SU-DHL-6 (cell line): ENCODE data around the gene ZNF362.

Experiments
- H2AFZ ChIP-seq: fragments of 200-600 bp; sonication (generic); 2 replicates; pipeline ENCODE4 v1.6.1; 2014; ENCODE audit warnings: low read depth, mild to moderate bottlenecking, moderate library complexity, mixed read lengths, antibody characterized with exemption, low read length; ENCODE audit not compliant: severe bottlenecking
- H3F3A ChIP-seq: fragments of 200-600 bp; shearing (Covaris generic); 2 replicates; pipeline ENCODE4 v1.6.0; 2016; ENCODE audit warnings: antibody characterized with exemption, mild to moderate bottlenecking; ENCODE audit not compliant: insufficient read depth
- H3K27ac ChIP-seq: fragments of 200-600 bp; sonication (generic); 2 replicates; pipeline ENCODE4 v1.5.1; 2016; ENCODE audit warnings: low read depth, mild to moderate bottlenecking, low read length, moderate library complexity, mixed read lengths
- H3K27me3 ChIP-seq: fragments of 200-600 bp; sonication (generic), shearing (Covaris generic); 2 replicates; pipeline ENCODE4 v1.6.0; 2014; ENCODE audit warnings: mild to moderate bottlenecking, low read length
- H3K36me3 ChIP-seq: fragments of 200-600 bp; sonication (generic); 2 replicates; pipeline ENCODE4 v1.6.1; 2014; ENCODE audit warnings: mild to moderate bottlenecking, low read length, mixed read lengths
- H3K4me2 ChIP-seq: fragments of 300-600, 200-600 bp; shearing (Covaris generic), sonication (generic); 2 replicates; pipeline ENCODE4 v1.6.0; 2014; ENCODE audit warnings: low read length, low read depth, mild to moderate bottlenecking; ENCODE audit not compliant: poor library complexity, severe bottlenecking
- H3K4me3 ChIP-seq: fragments of 200-600 bp; sonication (generic); 2 replicates; pipeline ENCODE4 v1.5.1; 2014; ENCODE audit warnings: antibody characterized with exemption, low read length, mild to moderate bottlenecking, mixed read lengths; ENCODE audit not compliant: insufficient read depth, poor library complexity, severe bottlenecking
- H3K79me2 ChIP-seq: fragments of 200-600 bp; sonication (generic); 2 replicates; pipeline ENCODE4 v1.6.1; 2014; ENCODE audit warnings: mild to moderate bottlenecking, low read length, moderate library complexity; ENCODE audit not compliant: insufficient read depth
- H3K9ac ChIP-seq: fragments of 200-600 bp; sonication (generic); 2 replicates; pipeline ENCODE4 v1.7.0; 2014; ENCODE audit warnings: mild to moderate bottlenecking, low read length
- H3K9me2 ChIP-seq: fragments of 200-600 bp; sonication (generic); replicated peaks from 2 replicates; pipeline ENCODE4 v1.6.1; 2014; ENCODE audit warnings: low read length; ENCODE audit not compliant: insufficient read depth
- H3K9me3 ChIP-seq: fragments of 200-600 bp; sonication (generic); 2 replicates; pipeline ENCODE4 v1.6.1; 2014; ENCODE audit warnings: low read length, mixed read lengths; ENCODE audit not compliant: insufficient read depth
- H4K20me1 ChIP-seq: fragments of 200-600 bp; sonication (generic); 2 replicates; pipeline ENCODE4 v1.6.1; 2014; ENCODE audit warnings: low read depth, mild to moderate bottlenecking, antibody characterized with exemption, low read length, moderate library complexity, mixed read lengths
- EZH2phosphoT487 ChIP-seq: fragments of 200-600 bp; sonication (generic), shearing (Covaris generic); conservative IDR thresholded peaks from 2 replicates; pipeline ENCODE4 v1.6.1; 2018; ENCODE audit warnings: mild to moderate bottlenecking, antibody characterized with exemption, low read length, moderate library complexity, mixed read lengths
- TF ChIP-seq, protein P1 (sequence below): fragments of 200-600 bp; sonication (generic); IDR thresholded peaks from one replicate; pipeline ENCODE4 v1.5.1; 2017; ENCODE audit warnings: antibody characterized with exemption, mild to moderate bottlenecking, low read length, moderate library complexity; ENCODE audit not compliant: insufficient read depth, poor library complexity, severe bottlenecking

The ZNF362 gene

DNA sequence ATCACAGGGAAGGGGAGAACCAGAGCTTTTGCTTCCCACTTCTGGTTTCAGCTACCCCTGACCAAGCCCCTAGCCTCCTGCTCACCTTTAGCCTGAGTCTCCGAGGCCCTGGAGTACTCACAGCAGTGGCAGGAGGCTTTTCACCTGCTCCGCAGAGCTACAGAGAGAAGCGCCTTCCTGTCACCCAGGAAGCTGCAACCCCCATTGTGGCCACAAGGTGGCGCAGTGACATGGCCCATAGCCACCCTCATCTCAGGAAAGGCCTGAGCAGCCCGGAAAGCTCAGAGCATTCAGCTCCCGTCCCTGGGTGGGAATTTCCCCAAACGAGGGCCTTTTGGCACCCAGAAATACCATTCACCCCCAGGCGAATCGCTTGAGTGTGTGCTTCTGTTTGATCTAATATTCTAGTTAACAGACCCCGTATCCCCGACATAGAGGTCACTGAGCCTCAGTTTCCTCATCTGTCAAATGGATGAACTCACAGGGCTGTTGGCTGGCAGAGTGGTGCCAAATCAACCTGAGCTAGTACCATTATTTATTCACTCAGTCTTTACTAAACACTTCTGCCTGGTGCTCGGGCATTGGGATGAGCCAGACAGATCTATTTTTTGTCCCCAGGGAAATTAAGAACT, 39.3 kb downstream of the ZNF362 start:
- no peak overlapping the region for H2AFZ ChIP-seq

DNA sequence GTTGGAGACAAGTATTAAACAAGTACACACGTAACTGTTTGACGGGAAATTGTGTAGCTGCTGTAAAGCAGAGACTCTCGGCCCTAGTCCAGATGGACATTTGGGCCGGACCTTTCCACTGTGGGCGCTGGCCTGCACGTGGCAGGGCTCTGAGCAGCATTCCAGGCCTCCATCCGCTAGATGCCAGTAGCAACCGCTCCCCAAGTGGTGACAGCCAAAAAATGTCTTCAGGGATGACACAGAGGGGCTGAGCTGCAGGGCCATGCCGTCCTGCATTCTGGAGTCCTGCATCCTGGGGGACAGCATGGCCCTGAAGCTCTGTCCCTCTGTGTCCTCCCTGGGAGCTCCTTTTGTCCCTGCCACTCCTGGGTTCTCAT, 39.8 kb downstream of the ZNF362 start:
- Histone ChIP-seq H3K4me3 (no peak overlapping the region), H3K27me3 (no peaks in the 10 kb centered on the region), H3K4me2 (no peak overlapping the region), H3F3A (no peaks in the 10 kb centered on the region), H4K20me1 (no peaks in the 10 kb centered on the region), H3K36me3 (no peaks in the 10 kb centered on the region), H3K79me2 (no peaks in the 10 kb centered on the region), H3K9ac (no peak overlapping the region), H3K27ac (no peak overlapping the region), H3K9me3 (no peaks in the 10 kb centered on the region), H3K9me2 (no peaks in the 10 kb centered on the region), H2AFZ (no peak overlapping the region)
- TF ChIP-seq, protein P1, sequence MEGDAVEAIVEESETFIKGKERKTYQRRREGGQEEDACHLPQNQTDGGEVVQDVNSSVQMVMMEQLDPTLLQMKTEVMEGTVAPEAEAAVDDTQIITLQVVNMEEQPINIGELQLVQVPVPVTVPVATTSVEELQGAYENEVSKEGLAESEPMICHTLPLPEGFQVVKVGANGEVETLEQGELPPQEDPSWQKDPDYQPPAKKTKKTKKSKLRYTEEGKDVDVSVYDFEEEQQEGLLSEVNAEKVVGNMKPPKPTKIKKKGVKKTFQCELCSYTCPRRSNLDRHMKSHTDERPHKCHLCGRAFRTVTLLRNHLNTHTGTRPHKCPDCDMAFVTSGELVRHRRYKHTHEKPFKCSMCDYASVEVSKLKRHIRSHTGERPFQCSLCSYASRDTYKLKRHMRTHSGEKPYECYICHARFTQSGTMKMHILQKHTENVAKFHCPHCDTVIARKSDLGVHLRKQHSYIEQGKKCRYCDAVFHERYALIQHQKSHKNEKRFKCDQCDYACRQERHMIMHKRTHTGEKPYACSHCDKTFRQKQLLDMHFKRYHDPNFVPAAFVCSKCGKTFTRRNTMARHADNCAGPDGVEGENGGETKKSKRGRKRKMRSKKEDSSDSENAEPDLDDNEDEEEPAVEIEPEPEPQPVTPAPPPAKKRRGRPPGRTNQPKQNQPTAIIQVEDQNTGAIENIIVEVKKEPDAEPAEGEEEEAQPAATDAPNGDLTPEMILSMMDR: no peak
- no peak for TF ChIP-seq EZH2phosphoT487

More for the DNA sequence above, 39.3 kb downstream of the ZNF362 start:
- H3K27ac ChIP-seq: no peak overlapping the region
- H3K4me2 ChIP-seq: no peak overlapping the region
- no peaks in the 10 kb centered on the region for H3K9me2 ChIP-seq
- H3K9ac ChIP-seq: no peak overlapping the region
- no peaks in the 10 kb centered on the region for H3K27me3 ChIP-seq
- no peaks in the 10 kb centered on the region for H3F3A ChIP-seq
- H4K20me1 ChIP-seq: no peaks in the 10 kb centered on the region
- no peaks in the 10 kb centered on the region for H3K9me3 ChIP-seq
- TF ChIP-seq EZH2phosphoT487: no peak
- TF ChIP-seq, protein P1: peak; percentile 88
- H3K36me3 ChIP-seq: no peaks in the 10 kb centered on the region
- H3K4me3 ChIP-seq: no peak overlapping the region
- no peaks in the 10 kb centered on the region for H3K79me2 ChIP-seq

DNA sequence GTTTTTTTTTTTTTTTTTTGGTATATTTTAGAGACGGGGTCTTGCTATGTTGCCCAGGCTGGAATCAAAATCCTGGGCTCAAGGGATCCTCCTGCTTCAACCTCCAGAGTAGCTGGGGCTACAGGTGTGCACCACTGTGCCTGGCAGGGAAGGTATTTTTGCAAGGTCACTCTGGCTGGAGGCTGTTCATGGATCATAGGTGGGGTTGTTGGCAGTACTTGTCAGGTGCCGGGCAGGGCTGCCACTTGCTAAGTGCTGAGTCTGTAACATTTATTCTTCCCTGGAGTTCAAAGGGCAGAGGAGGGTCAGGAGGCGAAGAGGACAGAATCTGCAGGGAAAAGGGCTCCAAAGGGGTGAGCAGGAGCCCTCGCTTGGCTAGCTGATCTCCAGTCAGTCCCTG, 40.5 kb downstream of the ZNF362 start:
- H3K9me2 ChIP-seq: no peaks in the 10 kb centered on the region
- no peak overlapping the region for H3K9ac ChIP-seq
- no peaks in the 10 kb centered on the region for H3F3A ChIP-seq
- no peaks in the 10 kb centered on the region for H3K9me3 ChIP-seq
- no peaks in the 10 kb centered on the region for H4K20me1 ChIP-seq
- H3K27ac ChIP-seq: no peak overlapping the region
- H3K4me3 ChIP-seq: no peak overlapping the region
- H3K4me2 ChIP-seq: no peak overlapping the region
- TF ChIP-seq EZH2phosphoT487: no peak
- TF ChIP-seq, protein P1: no peak
- H2AFZ ChIP-seq: no peak overlapping the region
- H3K79me2 ChIP-seq: no peaks in the 10 kb centered on the region
- no peaks in the 10 kb centered on the region for H3K36me3 ChIP-seq
- no peaks in the 10 kb centered on the region for H3K27me3 ChIP-seq
